ENCODE measurements around the gene CSRP3.

DNA sequence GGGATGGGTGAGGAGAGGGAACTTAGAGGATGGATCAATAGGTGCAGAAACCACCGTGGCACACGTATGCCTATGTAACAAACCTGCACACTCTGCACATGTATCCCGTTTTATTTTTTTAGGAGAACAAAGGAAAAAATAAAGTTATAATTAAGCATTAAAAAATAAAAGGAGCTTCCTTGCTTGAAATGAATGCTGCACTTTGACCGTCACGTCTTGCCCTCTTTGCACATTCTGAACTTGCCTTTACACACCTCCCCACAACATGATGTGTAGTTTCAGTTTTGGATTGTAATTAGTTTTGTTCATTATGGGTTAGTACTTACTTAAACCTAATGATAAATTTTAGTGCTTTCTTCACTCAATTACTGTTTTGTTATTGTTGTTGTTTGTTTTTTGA, 3.1 kb upstream of the CSRP3 start:
- no peak for TF ChIP-seq POLR2A (IDR thresholded peaks at IDR 0.05; ENCODE audit: low read length)
- no peak for TF ChIP-seq GATA1 (IDR thresholded peaks at IDR 0.05; ENCODE audit: low read depth, low read length)
